Esophagus (tissue), 2 donors: ENCODE measurements around the gene SNUPN. TPM values are rescaled to one million over a fixed set of nuclear protein-coding genes. Genes with fewer than 3 reads are reported as not detected.

Source experiments
- H3K27ac ChIP-seq, 2 donors: one replicate each; pipeline ENCODE4 v1.5.1; 2013; ENCODE audit warnings: low read depth in 2 of 2, mild to moderate bottlenecking in 2 of 2, inconsistent platforms in 1 of 2, low read length in 1 of 2, moderate library complexity in 1 of 2
- H3K27me3 ChIP-seq, 2 donors: one replicate each; pipeline ENCODE4 v1.6.1; 2013; ENCODE audit warnings: low read length in 2 of 2, control low read depth in 1 of 2, mild to moderate bottlenecking in 1 of 2; ENCODE audit not compliant: insufficient read depth in 2 of 2, control insufficient read depth in 1 of 2
- H3K36me3 ChIP-seq, 2 donors: one replicate each; pipeline ENCODE4 v1.6.1; 2013; ENCODE audit warnings: low read length in 1 of 2; ENCODE audit not compliant: control insufficient read depth in 2 of 2, insufficient read depth in 2 of 2
- H3K4me1 ChIP-seq, 2 donors: one replicate each; pipeline ENCODE4 v1.6.1; 2013; ENCODE audit warnings: low read length in 1 of 2; ENCODE audit not compliant: control insufficient read depth in 2 of 2, insufficient read depth in 2 of 2
- H3K4me3 ChIP-seq, 2 donors: one replicate each; pipeline ENCODE4 v1.5.1; 2013; ENCODE audit warnings: low read length in 2 of 2, mild to moderate bottlenecking in 2 of 2, low read depth in 1 of 2, moderate library complexity in 1 of 2
- H3K9me3 ChIP-seq, 2 donors: one replicate each; pipeline ENCODE4 v1.6.1; 2013; ENCODE audit warnings: mild to moderate bottlenecking in 2 of 2, low read depth in 1 of 2, low read length in 1 of 2, moderate library complexity in 1 of 2; ENCODE audit not compliant: control insufficient read depth in 2 of 2, insufficient read depth in 1 of 2
- WGBS, 2 donors: extraction: QIAGEN DNeasy Blood & Tissue Kit; methylation state at CpG; one replicate each; pipeline ENCODE4 v1.1.7; 2013; 5-methylcytosine and 5-hydroxymethylcytosine counted together
- polyA plus RNA-seq, 2 donors: library from polyadenylated mRNA; stranded (reverse); fragments of 200-250 nt; gene quantifications; one replicate each; pipeline ENCODE4 v1.2.3, GENCODE V29; 2013
- donor health status: healthy with polysubstance abuse.
- donor health status: Bipolar disorder and iron deficiency.

Gene SNUPN
- polyA plus RNA-seq, 2 donors: 9.6 to 11.1 TPM

DNA sequence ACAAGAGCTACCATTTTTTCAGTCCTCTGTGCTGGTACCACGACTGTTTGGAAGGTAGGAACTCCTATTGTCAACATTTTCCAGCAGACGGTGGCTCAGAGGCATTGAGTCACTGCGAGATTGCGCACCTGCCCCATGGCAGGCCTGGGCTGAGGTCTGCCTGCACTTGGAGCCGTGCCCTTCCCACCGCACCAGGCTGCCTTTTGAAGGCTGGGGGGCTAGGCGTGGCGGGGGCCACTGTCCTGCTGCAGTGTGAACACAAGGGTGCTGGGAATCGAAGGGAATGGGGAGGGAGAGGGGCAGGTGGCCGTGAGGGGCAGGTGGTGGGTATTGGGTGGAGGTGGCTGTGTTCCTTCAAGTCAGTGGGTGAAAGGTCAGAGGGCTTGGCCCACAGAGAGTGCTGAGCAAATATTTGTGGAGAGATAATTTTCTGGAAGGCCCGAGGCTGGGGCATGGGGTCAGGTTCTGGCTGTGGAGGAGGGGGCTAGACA is 38.5 kb upstream of the SNUPN start:
- Histone ChIP-seq H3K4me1 (peaks cover 0 to 48% of the 10 kb centered on the region in 2 donors), H3K27me3 (no peaks in the 10 kb centered on the region), H3K9me3 (no peaks in the 10 kb centered on the region), H3K4me3 (no peak overlapping the region), H3K27ac (peak overlapping the region; percentile 84 to 86), H3K36me3 (peaks cover 2 to 7% of the 10 kb centered on the region in 2 donors)
- WGBS, 2 donors: 42 to 46% methylated on average over 11 of the region's 11 CpGs

DNA sequence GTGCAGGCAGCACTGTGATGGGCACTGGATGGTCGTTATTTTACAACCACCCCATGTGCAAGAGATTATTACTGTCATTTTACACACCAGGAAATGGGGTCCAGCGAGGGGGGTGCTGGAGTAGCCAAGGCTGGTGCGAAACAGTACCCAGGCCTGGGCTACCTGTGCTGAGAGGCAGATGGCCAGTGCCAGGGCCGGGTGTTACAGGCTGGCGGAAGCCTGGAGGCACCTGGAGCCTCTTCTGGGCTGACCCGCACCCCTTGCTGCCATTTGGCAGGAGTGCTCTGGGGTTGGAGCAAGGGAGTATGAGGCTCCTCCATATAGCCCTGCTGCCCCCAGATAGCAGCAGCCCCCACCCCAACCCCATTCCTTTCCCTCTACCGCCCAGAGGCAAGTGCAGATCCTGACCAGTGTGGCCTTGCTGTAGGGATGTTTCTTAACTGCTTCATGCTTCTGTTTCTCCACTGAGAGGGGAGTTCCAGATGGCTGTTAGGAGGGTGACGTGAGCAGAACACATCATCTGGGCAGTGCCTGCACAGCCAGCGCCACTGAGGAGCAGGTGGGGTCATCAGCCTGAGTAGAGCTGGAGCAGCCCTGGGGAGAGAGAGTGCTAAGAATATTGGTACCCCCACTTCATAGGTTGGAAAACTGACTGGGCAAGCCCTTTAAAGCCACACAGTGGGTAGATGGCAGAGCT is 37.4 kb upstream of the SNUPN start:
- 86 to 88% methylated on average over 9 of the region's 9 CpGs for WGBS, 2 donors
- no peaks in the 10 kb centered on the region for H3K9me3 ChIP-seq
- H3K36me3 ChIP-seq: peaks cover 2 to 10% of the 10 kb centered on the region in 2 donors
- no peaks in the 10 kb centered on the region for H3K27me3 ChIP-seq
- peaks cover 0 to 52% of the 10 kb centered on the region in 2 donors for H3K4me1 ChIP-seq
- peak overlapping the region; percentile 84 to 86 for H3K27ac ChIP-seq
- no peak overlapping the region for H3K4me3 ChIP-seq

DNA sequence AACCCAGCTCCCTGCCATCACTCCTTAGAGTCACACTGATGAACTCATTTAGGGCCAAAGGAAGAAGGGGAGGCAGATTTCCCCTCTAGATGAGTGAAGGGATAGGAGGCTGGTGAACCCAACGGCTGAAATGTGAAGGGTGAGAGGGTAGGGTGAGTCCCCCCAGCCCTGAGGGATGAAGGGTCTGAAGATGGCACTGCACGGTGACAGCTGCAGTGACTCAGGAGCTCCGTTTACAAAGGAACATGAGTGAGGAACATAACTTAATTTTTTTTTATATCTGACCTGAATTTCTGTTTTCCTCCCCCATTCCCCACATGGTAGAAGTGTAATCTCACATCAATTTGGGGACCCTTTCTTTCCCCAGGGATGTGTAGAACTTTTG is 36.2 kb upstream of the SNUPN start:
- Histone ChIP-seq H3K27ac (peak overlapping the region; percentile 95 to 98), H3K9me3 (no peaks in the 10 kb centered on the region), H3K36me3 (peaks cover 10 to 22% of the 10 kb centered on the region in 2 donors), H3K27me3 (no peaks in the 10 kb centered on the region), H3K4me3 (no peak overlapping the region), H3K4me1 (peaks cover 3 to 43% of the 10 kb centered on the region in 2 donors)
- whole genome bisulfite sequencing, 2 donors: 59 to 60% methylated on average over 3 of the region's 3 CpGs

DNA sequence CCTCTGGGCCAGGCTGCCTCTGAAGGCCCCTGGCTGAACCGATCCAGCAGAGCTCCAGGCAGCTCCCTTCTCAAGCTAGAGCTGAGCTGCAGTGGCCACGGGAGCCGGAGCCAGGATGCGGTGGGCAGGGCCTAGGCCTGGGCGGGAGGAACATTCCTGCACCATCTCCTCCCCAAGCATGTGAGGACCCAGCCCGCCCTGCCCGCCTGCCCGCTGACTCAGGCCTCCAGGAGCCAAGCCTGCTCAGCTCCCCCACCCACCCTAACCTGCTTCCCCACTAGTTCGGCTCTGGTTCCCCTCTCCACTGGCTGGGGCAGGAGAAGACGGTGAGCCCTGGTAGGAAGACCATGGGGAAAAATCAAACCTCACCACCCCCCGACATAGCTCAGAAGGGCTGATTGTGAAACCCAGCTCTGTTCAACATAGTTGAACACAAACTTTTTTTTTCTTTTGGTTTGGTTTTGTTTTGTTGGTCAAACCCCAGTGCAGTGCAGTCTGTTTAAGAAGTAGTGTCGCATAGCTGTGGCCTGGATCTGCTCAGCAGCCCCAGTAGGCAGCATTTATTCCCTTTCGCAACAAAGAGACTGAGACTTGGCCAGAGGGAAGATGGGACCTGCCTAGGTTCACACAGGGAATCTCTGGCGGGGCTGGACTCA is 35.7 kb upstream of the SNUPN start:
- peaks cover 3 to 43% of the 10 kb centered on the region in 2 donors for H3K4me1 ChIP-seq
- H3K27ac ChIP-seq: peak overlapping the region; percentile 95 to 98
- H3K36me3 ChIP-seq: peaks cover 10 to 26% of the 10 kb centered on the region in 2 donors
- no peaks in the 10 kb centered on the region for H3K9me3 ChIP-seq
- WGBS, 2 donors: 27 to 38% methylated on average over 9 to 14 of the region's 14 CpGs
- no peaks in the 10 kb centered on the region for H3K27me3 ChIP-seq
- no peak overlapping the region for H3K4me3 ChIP-seq

DNA sequence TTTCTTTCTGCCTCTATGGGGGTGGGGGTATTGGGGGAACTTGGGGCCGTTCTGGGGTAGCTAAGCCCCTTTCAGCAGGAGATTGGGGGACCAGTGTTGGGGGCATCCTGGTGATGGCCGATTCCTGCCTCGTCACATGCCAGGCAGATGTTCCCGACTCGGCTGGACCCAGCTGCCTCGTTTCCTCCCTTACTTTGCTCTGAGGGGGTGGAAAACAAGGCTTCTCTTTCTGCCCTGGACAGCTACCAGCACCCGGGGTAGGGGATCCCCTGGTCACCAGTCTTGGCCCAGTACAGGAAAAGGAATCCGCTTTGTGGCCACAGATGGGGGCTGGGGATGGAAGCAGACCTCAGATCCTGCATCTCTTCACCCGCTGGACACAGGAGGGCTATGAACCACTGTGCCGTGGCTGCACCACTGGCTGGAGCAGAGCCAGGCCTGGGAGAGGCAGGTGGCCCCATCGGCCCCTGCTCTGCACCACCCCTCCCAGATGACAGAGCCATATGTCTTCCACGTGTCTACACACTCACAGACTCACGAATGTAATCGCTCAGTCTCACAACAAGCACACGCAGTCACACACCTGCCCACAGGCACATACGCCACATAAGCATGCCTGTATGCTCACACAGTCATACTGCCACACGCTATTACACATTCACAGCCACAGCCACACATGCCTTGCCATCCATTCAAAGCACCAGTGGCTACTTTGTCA is 34.6 kb upstream of the SNUPN start:
- Histone ChIP-seq H3K36me3 (peaks cover 10 to 26% of the 10 kb centered on the region in 2 donors), H3K4me1 (peaks cover 4 to 46% of the 10 kb centered on the region in 2 donors)

DNA sequence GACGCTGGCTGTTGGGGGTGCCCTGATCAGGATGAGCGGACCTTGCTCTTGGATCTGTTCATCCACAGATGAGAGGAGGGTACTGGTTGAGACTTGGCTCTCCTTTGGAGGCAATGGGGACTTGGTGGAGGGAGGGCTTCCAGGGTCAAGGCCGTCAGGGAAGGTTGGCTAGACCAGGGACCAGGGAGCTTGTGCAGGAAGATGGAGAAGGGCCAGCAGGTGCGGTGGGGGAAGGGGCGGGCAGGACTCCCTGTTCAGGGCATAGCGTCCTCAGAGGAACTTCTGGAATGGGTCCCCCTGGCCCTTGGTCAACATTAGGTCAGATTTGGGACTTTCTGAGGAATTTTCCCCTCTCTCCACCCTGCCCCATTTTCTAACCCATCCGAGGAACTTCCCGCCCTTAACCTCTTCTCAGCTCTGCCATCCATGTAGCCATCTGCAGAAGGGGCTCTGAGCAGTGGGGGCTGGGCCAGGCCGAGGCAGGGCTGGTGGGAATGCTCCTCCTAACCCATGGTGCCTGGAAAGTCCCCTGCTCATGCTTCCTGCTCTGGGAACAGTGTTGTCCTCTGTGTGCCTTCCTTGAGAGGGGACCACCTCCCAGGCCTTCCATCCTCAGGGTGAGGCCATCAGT is 33.7 kb upstream of the SNUPN start:
- 67 to 70% methylated on average over 9 of the region's 9 CpGs for WGBS, 2 donors
- H3K36me3 ChIP-seq: peaks cover 10 to 26% of the 10 kb centered on the region in 2 donors
- H3K27ac ChIP-seq: peak overlapping the region; percentile 81 to 98
- H3K9me3 ChIP-seq: no peaks in the 10 kb centered on the region
- peaks cover 7 to 48% of the 10 kb centered on the region in 2 donors for H3K4me1 ChIP-seq
- H3K4me3 ChIP-seq: no peak overlapping the region
- H3K27me3 ChIP-seq: no peaks in the 10 kb centered on the region

More for the DNA sequence above, 34.6 kb upstream of the SNUPN start:
- H3K4me3 ChIP-seq: no peak overlapping the region
- H3K27ac ChIP-seq: peak overlapping the region; percentile 95 to 98
- H3K9me3 ChIP-seq: no peaks in the 10 kb centered on the region
- no peaks in the 10 kb centered on the region for H3K27me3 ChIP-seq
- WGBS, 2 donors: 56 to 64% methylated on average over 17 of the region's 17 CpGs

DNA sequence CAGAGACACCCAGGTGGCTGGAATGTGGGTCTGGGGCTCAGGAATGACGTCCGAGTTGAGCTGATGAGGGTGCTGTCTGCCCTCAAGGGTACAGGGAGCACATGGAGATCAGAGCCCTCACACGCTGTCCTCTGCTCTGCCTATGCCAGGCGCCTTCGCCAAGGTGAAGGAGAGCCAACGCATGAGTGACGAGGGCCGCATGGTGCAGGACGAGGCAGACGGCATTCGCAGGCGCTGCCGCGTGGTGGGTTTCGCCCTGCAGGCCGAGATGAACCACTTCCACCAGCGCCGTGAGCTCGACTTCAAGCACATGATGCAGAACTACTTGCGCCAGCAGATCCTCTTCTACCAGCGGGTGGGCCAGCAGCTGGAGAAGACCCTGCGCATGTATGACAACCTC is 31.3 kb upstream of the SNUPN start:
- Histone ChIP-seq H3K4me1 (peaks cover 18 to 54% of the 10 kb centered on the region in 2 donors), H3K36me3 (peaks cover 10 to 27% of the 10 kb centered on the region in 2 donors), H3K27ac (no peak overlapping the region), H3K9me3 (no peaks in the 10 kb centered on the region), H3K27me3 (no peaks in the 10 kb centered on the region), H3K4me3 (no peak overlapping the region)
- 92 to 95% methylated on average over 22 of the region's 22 CpGs for WGBS, 2 donors

DNA sequence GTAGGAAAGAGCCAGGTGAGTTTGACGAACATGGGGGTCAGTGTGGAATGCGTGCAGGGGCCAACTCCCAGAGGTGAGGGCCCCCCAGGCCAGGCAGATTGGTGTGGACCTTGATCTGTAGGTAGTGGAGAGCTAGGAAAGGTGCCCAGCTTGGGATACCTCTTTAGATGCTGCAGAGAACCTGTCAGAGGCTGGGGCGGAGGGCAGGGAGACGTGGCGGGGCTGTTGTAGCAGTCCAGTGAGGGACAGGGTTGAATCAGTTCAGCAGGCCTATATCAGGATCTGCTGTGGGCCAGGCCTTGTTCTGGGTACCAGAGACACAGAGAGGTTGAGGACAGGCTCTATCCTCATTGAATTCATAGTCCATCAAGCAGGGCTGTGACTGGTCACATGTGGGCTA is 30.8 kb upstream of the SNUPN start:
- H3K4me1 ChIP-seq: peaks cover 18 to 54% of the 10 kb centered on the region in 2 donors
- H3K27ac ChIP-seq: no peak overlapping the region
- no peaks in the 10 kb centered on the region for H3K9me3 ChIP-seq
- WGBS, 2 donors: 92 to 95% methylated on average over 5 of the region's 5 CpGs
- H3K4me3 ChIP-seq: no peak overlapping the region
- peaks cover 10 to 29% of the 10 kb centered on the region in 2 donors for H3K36me3 ChIP-seq
- no peaks in the 10 kb centered on the region for H3K27me3 ChIP-seq

DNA sequence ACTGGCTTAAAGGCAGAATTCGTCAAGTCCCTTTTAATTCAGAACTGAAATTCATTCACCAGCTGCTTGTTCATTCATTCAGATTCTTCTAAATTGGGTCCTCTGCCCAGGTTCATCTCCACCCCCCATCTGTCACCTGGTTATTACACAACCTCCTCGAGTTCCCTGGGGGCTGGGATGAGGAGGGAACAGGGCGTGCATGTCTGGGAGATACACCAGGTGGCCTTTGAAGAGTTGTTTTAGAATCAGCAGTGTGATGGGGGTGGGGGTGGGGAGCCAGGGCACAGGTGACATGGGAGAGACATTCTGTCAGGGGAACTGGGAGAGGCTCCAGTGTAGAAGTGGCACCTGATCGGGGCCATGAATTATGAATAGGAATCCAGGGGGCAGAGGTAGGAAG is 30.4 kb upstream of the SNUPN start:
- H3K27ac ChIP-seq: no peak overlapping the region
- 55 to 57% methylated on average over 4 of the region's 4 CpGs for WGBS, 2 donors
- H3K4me1 ChIP-seq: peaks cover 18 to 57% of the 10 kb centered on the region in 2 donors
- no peaks in the 10 kb centered on the region for H3K9me3 ChIP-seq
- H3K27me3 ChIP-seq: no peaks in the 10 kb centered on the region
- H3K36me3 ChIP-seq: peaks cover 10 to 31% of the 10 kb centered on the region in 2 donors
- H3K4me3 ChIP-seq: no peak overlapping the region
